LNCaP clone FGC (cell line): ENCODE data around the gene ZNF831.

Experiments
- DNase-seq: peaks from one replicate; pipeline ENCODE4 v3.0.0-alpha.2; 2011; ENCODE audit warnings: low read depth
- H3K4me3 ChIP-seq: 2 replicates; pipeline ENCODE4 v1.5.1; 2011; ENCODE audit warnings: mild to moderate bottlenecking, low read depth, low read length, control low read depth
- TF ChIP-seq, protein P1 (sequence below): IDR thresholded peaks from 2 replicates; pipeline ENCODE4 v1.5.1; 2012; ENCODE audit warnings: mild to moderate bottlenecking; ENCODE audit not compliant: control insufficient read depth, insufficient read depth; ENCODE audit errors: extremely low read depth

The ZNF831 gene

GRCh38 chr20:59193325-59193724, 29.7 kb downstream of the ZNF831 start:
- no peak for DNase-seq
- TF ChIP-seq, protein P1, sequence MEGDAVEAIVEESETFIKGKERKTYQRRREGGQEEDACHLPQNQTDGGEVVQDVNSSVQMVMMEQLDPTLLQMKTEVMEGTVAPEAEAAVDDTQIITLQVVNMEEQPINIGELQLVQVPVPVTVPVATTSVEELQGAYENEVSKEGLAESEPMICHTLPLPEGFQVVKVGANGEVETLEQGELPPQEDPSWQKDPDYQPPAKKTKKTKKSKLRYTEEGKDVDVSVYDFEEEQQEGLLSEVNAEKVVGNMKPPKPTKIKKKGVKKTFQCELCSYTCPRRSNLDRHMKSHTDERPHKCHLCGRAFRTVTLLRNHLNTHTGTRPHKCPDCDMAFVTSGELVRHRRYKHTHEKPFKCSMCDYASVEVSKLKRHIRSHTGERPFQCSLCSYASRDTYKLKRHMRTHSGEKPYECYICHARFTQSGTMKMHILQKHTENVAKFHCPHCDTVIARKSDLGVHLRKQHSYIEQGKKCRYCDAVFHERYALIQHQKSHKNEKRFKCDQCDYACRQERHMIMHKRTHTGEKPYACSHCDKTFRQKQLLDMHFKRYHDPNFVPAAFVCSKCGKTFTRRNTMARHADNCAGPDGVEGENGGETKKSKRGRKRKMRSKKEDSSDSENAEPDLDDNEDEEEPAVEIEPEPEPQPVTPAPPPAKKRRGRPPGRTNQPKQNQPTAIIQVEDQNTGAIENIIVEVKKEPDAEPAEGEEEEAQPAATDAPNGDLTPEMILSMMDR = no peak
- H3K4me3 ChIP-seq = no peak overlapping the region

DNA sequence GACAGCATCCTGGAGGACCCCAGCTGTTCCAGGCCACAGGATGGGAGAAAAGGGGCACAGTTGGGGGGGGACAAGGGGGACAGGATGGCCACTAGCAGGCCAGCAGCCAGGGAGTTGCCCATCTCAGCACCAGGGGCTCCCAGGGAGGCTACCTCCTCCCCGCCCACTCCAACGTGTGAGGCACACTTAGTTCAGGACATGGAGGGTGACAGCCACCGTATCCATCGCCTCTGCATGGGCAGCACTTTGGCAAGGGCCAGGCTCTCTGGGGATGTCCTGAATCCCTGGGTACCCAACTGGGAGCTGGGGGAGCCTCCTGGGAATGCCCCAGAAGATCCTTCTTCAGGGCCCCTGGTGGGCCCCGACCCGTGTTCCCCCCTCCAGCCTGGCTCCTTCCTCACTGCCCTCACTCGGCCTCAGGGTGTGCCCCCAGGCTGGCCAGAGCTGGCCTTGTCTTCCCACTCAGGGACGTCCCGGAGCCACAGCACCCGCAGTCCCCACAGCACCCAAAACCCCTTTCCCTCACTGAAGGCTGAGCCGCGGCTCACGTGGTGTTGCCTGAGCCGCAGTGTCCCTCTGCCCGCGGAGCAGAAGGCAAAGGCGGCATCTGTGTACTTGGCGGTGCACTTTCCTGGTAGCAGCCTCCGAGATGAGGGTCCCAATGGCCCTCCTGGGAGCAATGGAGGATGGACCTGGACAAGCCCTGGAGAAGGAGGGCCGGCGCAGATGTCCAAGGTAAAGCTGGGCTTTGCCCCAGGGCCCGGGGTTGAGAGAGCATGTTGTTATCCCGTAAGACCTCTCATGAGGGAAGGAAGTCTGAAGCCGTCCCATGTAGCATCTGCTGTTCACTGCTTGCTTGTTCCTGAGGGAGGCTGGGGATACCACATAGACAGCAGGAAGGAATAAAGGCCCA, 30.7 kb downstream of the ZNF831 start:
- no peak for DNase-seq
- TF ChIP-seq, protein P1 = no peak
- no peak overlapping the region for H3K4me3 ChIP-seq

DNA sequence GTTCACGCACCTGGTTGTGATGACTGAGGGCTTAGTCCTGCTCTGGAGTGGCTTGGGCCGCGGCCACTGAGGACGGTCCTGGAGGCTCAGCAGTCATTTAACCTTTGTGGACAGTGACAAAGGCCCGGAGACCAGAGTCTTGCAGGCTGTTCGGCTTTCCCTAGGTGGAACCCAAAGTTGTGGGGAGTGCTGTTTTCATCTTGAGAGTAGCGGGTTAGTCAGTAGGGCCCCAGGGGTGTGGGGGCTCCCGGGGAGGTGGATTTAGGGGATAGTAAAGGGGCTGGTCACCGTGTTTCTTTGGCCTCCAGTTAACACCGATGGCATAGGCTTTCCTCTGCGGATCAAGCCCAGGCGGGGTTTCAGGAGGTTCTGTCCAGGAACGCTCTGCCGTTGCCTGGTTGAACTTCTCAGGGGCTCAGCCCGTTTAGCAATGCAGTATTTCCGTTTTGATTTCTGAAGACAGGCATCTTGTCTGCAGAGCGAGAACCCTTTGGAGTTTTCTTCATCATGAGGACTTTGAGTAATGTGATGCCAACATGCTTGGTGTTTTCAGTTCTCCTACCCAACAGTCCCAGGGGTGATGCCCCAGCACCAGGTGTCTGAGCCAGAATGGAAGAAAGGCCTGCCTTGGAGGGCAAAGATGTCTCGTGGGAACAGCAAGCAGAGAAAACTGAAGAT, 31.8 kb downstream of the ZNF831 start:
- TF ChIP-seq, protein P1 = no peak
- no peak for DNase-seq
- no peak overlapping the region for H3K4me3 ChIP-seq

- no peak for DNase-seq
- H3K4me3 ChIP-seq = no peak overlapping the region
- TF ChIP-seq, protein P1 = no peak
Observed at GRCh38 chr20:59204165-59204894, 40.7 kb downstream of the ZNF831 start.

DNA sequence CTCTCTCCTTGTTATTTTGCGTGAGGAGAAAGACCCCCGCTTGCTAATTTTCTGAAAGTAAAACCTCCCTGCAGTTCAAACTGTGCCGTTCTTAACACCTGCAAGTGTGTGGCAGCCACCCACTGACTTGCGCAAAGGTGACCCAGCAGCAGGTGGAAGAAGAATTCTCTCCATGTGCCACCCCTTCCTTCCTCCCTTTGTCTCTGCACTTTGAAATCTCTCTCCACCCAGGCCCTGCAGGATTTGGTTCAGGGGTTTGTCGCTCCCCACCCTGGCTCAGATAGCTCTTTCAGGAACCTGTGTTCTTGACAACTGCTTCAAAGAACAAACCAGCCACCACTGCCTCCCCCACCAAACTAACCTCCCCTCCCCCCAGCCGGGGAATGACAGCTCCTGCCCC, 41.4 kb downstream of the ZNF831 start:
- no peak overlapping the region for H3K4me3 ChIP-seq
- TF ChIP-seq, protein P1 = no peak
- no peak for DNase-seq

GRCh38 chr20:59207235-59207634, 43.6 kb downstream of the ZNF831 start:
- H3K4me3 ChIP-seq = no peak overlapping the region
- DNase-seq = no peak
- TF ChIP-seq, protein P1 = no peak
